WTC11 (cell line): ENCODE results near the gene UBD.

Source experiments
- CREB1 ChIP-seq: sonication (generic); formaldehyde crosslinking; IDR thresholded peaks from 2 replicates; pipeline ENCODE4 v1.8.0; 2023; ENCODE audit warnings: mild to moderate bottlenecking, missing genetic modification reagents
- HMGA2 ChIP-seq: fragments of 250-450 bp; sonication (Bioruptor Pico); IDR thresholded peaks from 2 replicates; pipeline ENCODE4 v1.4.0; 2021; ENCODE audit warnings: mild to moderate bottlenecking, moderate library complexity
- JUN ChIP-seq: sonication (generic); formaldehyde crosslinking; IDR thresholded peaks from 2 replicates; pipeline ENCODE4 v1.8.0; 2023; ENCODE audit warnings: mild to moderate bottlenecking, missing genetic modification reagents
- NFYB ChIP-seq: sonication (generic); formaldehyde crosslinking; conservative IDR thresholded peaks from 2 replicates; pipeline ENCODE4 v1.8.0; 2022; ENCODE audit warnings: low read depth, missing genetic modification reagents
- NR3C1 ChIP-seq: sonication (generic); formaldehyde crosslinking; conservative IDR thresholded peaks from 2 replicates; pipeline ENCODE4 v1.8.1; 2023; ENCODE audit warnings: low read depth, mild to moderate bottlenecking, missing genetic modification reagents
- SMAD4 ChIP-seq: sonication (generic); formaldehyde crosslinking; IDR thresholded peaks from 2 replicates; pipeline ENCODE4 v1.8.0; 2022; ENCODE audit warnings: mild to moderate bottlenecking, missing genetic modification reagents
- TF ChIP-seq, protein P1 (sequence below): sonication (generic); formaldehyde crosslinking; IDR thresholded peaks from 2 replicates; pipeline ENCODE4 v1.8.1; 2023; ENCODE audit warnings: mild to moderate bottlenecking, missing genetic modification reagents, borderline replicate concordance
- TF ChIP-seq, protein P2 (sequence below): fragments of 200-600 bp; IDR thresholded peaks from 2 replicates; pipeline ENCODE4 v1.8.0; 2022; ENCODE audit warnings: antibody characterized with exemption
- TF ChIP-seq, protein P3 (sequence below): sonication (generic); formaldehyde crosslinking; IDR thresholded peaks from 2 replicates; pipeline ENCODE4 v1.8.0; 2022; ENCODE audit warnings: mild to moderate bottlenecking, missing genetic modification reagents
- TF ChIP-seq, protein P4 (sequence below): sonication (generic); formaldehyde crosslinking; IDR thresholded peaks from 2 replicates; pipeline ENCODE4 v1.8.1; 2023; ENCODE audit warnings: mild to moderate bottlenecking, missing genetic modification reagents, moderate library complexity

DNA sequence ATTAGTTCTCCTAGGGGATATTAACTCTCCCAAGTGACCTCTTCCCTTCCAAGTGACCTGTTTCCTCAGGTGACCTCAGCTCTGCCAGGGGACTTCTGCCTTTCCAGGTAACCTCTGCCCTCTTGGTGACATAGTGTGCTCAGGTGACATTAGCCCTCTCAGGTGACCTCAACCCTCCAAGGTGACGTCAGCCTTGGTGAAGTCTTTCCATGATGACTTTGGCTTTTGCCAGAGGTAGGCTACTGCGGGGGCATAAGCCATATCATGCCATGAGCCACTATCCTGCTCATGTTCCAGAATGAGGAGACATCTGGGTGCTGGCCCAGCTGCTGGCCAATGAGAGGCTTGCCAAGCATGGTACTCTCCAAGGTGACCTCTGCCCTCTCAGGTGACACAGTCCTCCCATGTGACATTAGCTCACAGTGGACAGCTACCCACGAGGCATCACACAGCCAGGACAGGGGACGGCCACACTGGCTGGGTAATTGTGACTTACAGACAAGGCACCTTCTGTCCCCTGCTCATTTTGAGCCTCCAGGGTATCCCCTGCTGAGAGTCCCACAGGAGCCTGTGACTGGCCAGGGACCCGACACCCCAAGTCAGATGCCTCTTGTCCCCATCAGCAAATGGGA, 31.1 kb downstream of the UBD start:
- TF ChIP-seq, protein P1, sequence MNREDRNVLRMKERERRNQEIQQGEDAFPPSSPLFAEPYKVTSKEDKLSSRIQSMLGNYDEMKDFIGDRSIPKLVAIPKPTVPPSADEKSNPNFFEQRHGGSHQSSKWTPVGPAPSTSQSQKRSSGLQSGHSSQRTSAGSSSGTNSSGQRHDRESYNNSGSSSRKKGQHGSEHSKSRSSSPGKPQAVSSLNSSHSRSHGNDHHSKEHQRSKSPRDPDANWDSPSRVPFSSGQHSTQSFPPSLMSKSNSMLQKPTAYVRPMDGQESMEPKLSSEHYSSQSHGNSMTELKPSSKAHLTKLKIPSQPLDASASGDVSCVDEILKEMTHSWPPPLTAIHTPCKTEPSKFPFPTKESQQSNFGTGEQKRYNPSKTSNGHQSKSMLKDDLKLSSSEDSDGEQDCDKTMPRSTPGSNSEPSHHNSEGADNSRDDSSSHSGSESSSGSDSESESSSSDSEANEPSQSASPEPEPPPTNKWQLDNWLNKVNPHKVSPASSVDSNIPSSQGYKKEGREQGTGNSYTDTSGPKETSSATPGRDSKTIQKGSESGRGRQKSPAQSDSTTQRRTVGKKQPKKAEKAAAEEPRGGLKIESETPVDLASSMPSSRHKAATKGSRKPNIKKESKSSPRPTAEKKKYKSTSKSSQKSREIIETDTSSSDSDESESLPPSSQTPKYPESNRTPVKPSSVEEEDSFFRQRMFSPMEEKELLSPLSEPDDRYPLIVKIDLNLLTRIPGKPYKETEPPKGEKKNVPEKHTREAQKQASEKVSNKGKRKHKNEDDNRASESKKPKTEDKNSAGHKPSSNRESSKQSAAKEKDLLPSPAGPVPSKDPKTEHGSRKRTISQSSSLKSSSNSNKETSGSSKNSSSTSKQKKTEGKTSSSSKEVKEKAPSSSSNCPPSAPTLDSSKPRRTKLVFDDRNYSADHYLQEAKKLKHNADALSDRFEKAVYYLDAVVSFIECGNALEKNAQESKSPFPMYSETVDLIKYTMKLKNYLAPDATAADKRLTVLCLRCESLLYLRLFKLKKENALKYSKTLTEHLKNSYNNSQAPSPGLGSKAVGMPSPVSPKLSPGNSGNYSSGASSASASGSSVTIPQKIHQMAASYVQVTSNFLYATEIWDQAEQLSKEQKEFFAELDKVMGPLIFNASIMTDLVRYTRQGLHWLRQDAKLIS, result no peak
- TF ChIP-seq NFYB, result no peak
- TF ChIP-seq, protein P2, sequence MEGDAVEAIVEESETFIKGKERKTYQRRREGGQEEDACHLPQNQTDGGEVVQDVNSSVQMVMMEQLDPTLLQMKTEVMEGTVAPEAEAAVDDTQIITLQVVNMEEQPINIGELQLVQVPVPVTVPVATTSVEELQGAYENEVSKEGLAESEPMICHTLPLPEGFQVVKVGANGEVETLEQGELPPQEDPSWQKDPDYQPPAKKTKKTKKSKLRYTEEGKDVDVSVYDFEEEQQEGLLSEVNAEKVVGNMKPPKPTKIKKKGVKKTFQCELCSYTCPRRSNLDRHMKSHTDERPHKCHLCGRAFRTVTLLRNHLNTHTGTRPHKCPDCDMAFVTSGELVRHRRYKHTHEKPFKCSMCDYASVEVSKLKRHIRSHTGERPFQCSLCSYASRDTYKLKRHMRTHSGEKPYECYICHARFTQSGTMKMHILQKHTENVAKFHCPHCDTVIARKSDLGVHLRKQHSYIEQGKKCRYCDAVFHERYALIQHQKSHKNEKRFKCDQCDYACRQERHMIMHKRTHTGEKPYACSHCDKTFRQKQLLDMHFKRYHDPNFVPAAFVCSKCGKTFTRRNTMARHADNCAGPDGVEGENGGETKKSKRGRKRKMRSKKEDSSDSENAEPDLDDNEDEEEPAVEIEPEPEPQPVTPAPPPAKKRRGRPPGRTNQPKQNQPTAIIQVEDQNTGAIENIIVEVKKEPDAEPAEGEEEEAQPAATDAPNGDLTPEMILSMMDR, result no peak
- no peak for TF ChIP-seq SMAD4 (CRISPR knock-in tag)
- TF ChIP-seq, protein P3, sequence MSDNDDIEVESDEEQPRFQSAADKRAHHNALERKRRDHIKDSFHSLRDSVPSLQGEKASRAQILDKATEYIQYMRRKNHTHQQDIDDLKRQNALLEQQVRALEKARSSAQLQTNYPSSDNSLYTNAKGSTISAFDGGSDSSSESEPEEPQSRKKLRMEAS, result no peak
- TF ChIP-seq JUN (CRISPR knock-in tag), result no peak
- no peak for TF ChIP-seq HMGA2
- TF ChIP-seq, protein P4, sequence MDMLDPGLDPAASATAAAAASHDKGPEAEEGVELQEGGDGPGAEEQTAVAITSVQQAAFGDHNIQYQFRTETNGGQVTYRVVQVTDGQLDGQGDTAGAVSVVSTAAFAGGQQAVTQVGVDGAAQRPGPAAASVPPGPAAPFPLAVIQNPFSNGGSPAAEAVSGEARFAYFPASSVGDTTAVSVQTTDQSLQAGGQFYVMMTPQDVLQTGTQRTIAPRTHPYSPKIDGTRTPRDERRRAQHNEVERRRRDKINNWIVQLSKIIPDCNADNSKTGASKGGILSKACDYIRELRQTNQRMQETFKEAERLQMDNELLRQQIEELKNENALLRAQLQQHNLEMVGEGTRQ (CRISPR knock-in tag), result no peak
- no peak for TF ChIP-seq NR3C1 (CRISPR knock-in tag)
- TF ChIP-seq CREB1 (CRISPR knock-in tag), result no peak
